GM21447 (cell line): ENCODE data around the gene FRAS1.
"Not testable (repeated sequence)": the region's sequence is repeated elsewhere in the genome, so short reads cannot be mapped to it uniquely, and the experiment has no call there.

Experiments used
- ATAC-seq: cut with Tn5 transposase; IDR thresholded peaks from one replicate; pipeline ENCODE4 v1.9.1; 2021; ENCODE audit not compliant: unreplicated experiment

Gene FRAS1, protein sequence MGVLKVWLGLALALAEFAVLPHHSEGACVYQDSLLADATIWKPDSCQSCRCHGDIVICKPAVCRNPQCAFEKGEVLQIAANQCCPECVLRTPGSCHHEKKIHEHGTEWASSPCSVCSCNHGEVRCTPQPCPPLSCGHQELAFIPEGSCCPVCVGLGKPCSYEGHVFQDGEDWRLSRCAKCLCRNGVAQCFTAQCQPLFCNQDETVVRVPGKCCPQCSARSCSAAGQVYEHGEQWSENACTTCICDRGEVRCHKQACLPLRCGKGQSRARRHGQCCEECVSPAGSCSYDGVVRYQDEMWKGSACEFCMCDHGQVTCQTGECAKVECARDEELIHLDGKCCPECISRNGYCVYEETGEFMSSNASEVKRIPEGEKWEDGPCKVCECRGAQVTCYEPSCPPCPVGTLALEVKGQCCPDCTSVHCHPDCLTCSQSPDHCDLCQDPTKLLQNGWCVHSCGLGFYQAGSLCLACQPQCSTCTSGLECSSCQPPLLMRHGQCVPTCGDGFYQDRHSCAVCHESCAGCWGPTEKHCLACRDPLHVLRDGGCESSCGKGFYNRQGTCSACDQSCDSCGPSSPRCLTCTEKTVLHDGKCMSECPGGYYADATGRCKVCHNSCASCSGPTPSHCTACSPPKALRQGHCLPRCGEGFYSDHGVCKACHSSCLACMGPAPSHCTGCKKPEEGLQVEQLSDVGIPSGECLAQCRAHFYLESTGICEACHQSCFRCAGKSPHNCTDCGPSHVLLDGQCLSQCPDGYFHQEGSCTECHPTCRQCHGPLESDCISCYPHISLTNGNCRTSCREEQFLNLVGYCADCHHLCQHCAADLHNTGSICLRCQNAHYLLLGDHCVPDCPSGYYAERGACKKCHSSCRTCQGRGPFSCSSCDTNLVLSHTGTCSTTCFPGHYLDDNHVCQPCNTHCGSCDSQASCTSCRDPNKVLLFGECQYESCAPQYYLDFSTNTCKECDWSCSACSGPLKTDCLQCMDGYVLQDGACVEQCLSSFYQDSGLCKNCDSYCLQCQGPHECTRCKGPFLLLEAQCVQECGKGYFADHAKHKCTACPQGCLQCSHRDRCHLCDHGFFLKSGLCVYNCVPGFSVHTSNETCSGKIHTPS (N-terminal part only)

DNA sequence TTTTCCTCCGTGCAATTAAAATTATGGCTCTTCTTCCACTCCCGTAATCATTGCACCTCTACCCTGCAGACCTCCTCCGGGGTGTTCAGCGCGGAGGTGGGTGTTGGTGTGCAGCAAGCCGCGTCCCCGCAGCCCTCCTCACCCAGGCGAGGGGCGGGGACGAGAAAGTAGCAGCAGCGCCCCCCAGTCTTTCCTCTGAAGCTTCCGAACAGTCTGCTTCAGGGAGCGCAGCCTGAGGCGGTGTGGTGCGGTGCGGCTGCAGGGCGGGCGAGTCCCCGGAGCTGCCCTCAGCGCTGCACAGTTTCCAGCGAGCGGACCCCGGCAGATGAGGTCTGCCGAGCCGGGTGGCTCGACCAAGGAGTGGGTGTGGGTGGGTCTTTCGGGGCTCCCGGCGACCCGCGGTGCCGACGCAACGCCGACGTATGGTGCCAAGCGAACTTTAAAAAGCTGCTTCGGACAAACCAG is at the start of gene FRAS1:
TSS of gene FRAS1 (plus strand) at position 189 of the 465 bp plus-strand sequence. CDS start 687 bp downstream, outside the sequence.
- peak; percentile 27 for ATAC-seq

DNA sequence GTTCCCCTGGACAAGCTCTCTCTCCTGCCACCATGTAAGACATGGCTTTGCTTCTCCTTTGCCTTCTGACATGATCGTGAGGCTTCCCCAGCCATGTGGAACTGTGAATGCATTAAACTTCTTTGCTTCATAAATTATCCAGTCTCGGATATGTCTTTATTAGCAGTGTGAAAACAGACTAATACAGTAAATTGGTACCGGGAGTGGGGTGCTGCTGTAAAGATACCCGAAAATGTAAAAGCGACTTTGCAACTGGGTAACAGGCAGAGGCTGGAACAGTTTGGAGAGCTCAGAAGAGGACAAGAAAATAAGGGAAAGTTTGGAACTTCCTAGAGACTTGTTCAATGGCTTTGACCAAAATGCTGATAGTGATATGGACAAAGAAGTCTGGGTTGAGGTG is 46.1 kb upstream of the FRAS1 start:
- ATAC-seq: not testable (repeated sequence)

DNA sequence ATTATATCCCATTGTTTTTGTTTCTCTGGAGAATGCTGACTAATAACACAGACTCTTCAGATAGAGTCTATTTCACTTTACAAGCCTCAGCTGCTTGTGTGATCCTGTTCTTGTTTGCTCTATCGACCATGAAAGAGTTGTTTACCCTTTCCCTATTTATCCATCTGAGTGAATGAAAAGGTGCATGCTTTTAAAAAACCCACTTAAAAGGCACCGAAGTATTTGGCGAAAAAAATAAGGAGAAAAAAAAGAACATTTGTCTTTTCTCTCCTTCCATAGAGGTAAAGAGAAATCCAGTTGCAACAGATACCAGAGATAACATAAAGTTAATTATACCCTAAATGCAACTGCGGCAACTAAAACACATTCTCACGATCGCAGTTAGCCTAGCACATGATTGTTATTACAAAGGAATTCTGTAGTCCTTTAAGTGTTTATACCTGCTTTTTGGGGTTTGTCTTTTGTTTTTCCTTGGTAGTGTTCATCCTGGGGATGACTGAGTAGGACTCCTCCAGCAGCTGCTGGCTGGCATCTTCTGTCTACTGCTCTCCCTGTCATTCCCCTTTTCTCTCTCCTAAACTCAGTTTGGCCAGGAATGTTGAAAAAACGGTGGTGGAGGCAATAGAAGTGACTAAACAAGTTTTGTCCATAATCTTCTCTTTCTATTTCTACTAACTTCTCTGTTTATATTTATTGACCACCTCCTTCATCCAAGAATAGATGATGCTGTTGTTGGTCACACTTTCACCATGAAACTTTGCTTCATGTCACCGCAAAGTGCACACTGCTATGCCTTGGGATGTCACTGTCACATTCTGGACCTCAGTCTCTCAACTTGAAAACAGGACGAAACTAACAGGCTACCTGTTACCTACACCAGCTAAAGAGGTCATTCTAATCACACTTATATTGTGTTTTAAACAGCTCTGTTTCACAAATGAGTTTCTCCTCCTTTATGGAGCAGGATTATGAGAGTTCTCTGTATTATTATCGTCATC is 41.9 kb upstream of the FRAS1 start:
- no peak for ATAC-seq

DNA sequence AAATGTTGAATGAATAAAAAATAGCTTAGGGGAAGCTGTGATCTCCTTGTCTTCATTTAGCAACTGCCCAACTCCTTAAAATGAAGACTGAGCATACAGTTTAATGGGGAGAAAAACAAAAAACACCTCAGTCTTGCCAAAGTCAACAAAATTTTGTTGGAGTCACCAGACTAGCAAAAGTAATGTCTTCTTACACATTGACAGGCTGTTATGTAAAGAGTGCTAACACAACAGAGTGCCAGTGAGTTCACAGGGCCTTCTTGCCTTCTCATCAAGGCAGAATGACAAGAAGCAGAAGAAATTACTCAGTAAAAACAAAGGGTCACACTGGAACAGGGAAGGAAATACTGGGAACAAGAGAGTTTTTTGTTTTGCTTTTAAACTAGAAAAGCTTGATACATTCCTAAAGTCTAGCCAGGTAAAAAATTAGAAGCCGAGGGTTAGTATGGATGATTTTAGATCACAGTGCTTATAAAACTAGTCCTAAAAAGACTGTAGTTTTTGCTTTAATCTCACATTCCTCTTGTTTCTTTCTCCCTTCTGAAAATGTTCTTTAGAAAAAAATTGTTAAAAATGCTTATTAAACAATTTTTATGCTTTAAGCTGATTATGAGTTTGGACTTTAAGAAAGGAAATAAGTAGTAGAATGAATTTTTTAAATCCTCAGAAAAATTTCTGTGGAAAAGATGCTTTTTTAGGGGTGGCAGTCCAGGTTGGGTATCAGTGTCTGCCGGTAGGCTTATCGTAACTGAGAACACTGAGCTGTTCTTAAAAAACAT is 38.7 kb upstream of the FRAS1 start:
- no peak for ATAC-seq

DNA sequence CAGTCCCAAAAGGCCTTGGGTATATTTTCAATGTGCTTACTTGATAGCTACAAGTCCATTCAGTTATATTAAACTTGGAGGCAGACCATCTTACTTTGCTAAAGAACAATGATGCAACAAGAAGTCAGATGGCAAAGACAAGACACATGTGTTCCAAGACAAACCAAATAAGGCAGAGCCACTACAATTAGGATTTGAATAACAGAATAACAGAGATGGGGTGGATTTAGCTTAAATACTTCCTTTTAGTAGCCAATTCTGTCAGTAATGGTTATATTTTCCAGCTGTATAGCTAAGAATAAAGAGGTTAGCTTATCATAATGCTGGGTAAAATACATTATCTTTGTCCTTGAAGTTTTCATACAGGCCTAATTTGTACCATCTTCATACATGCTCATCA is 37.7 kb upstream of the FRAS1 start:
- ATAC-seq: no peak

DNA sequence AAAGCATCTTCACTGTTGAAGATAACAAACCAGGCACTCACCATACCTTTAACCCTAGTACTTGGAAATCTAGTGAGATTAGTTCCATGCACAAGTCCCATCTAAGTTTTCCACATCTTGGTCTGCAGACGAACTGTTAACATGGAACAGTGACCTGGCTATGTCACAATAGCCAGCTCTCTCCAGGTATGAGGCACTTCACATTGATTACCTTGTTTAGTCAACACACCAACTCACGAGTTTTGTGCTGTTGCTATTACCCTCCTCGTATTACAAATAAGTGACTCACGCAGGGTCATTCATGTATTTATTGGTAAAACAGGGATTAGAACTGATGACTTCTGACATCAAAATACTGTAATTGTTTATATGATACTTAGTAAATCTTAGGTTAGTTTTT is 36.4 kb upstream of the FRAS1 start:
- ATAC-seq: no peak

DNA sequence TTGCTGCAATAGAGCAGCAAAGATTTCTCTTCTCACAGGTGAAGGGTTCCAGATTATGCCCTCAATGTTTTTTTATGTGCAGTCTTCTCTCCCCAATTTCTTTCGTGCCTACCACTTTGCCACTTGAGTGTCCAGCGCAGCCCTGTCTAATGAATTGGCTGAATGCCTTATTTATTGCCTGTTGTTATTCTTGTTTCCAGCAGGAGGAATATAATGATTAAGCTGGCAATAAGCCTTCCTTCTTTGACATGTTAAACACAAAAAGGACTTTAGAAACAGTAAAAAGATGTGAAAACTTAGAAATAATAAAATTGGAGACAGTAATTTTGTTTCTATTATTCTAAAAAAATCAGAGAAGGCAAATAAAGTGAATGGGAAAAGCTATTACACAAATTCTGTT is 34.6 kb upstream of the FRAS1 start:
- ATAC-seq: no peak

DNA sequence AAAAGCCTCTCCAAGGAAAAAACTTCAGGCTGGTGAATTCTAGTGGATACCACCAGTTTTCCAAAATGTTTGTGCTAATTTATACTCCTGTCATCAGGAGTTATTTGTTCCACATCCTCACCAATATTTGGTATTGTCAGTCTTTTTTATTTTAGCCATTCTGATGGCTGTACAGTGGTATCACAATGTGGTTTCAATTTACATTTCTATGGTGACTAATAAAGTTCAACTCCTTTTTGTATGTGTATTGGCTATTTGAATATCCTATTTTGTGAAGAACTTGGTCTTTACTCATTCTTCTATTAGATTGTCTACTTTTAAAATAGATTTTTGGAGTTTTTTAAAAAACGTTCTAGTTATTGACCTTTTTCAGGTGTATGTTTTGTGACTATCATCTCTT is 33.0 kb upstream of the FRAS1 start:
- no peak for ATAC-seq

DNA sequence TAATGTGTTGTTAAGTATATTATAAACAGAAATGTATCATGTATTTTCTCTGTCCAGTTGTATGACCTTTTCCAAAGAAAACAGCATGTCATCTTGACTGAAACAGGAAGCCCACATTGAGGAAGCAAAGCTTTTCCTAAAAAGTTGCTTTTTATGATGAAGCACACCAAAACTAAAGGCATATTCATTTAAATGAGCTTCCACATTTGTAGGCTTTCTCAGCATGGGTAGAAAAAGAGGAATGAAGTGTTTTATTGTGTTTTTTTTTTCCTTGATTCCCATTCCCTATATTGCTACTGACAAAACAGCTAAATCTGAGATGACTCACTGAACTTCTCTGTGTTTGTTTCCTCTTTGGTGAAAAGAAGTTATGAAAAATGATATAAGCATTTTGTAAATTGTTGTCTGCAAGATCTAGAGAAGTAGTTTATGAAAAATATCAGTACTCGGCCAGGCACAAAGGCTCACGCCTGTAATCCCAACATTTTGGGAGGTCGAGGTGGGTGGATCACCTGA is 32.5 kb upstream of the FRAS1 start:
- no peak for ATAC-seq

DNA sequence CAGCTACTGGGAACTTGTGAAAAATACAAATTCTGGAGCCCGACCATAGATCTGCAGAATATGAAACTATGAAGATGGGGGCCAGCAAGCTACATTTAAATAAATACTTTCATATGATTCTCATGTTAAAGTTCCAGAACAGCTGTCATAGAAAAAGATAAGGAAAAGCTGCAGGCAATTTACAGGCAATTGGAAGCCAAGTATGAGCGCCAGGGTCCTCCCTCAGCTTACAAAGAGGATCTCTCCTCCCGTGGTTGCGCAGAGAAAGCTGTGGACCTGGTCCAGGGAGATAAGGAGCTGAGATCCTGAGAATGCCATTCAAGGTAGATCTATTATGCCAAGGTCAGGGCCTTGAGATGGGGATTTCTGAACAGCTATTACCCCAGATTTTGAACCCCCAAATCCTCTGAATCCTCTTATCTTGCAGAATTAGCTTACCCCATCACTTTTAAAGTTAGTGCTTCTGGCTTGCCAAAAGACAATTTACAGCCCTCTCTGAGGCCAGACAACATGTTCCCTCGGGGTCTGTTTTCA is 25.6 kb upstream of the FRAS1 start:
- ATAC-seq: no peak

DNA sequence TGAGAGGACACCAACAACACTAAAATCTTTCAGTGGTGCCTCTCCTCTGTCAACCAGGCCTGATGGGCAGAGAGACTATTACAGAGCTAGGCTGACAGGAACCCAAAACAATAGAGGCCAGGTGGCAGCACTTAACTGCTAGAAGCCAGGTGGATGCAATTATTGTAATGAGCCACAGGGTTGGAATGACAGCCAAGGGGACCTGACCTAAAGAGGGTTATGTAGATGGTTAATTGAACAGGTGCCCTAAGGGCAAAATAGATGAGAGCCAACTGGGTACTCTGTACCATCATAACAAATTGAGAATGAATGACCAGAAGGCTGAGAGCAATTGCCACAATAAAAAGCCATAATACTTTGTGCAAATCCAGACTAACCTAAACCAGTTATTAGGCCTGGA is 24.7 kb upstream of the FRAS1 start:
- ATAC-seq: no peak

DNA sequence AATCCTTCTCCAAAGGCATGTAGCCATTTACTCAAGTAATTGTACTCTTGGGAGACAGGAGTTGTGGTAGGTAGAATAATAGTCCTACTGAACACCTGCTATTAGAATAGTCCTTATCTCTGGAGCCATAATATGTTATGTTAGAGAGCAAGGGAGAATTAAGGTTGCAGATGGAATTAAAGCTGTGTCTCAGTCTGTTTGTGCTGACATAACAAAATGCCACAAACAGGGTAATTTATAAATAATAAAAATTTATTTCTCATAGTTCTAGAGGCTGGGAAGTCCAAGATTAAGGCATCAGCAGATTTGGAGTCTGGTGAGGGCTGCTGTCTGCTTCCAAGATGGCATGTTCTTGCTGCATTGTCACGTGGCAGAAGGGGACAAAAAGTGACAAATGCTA is 24.2 kb upstream of the FRAS1 start:
- no peak for ATAC-seq

DNA sequence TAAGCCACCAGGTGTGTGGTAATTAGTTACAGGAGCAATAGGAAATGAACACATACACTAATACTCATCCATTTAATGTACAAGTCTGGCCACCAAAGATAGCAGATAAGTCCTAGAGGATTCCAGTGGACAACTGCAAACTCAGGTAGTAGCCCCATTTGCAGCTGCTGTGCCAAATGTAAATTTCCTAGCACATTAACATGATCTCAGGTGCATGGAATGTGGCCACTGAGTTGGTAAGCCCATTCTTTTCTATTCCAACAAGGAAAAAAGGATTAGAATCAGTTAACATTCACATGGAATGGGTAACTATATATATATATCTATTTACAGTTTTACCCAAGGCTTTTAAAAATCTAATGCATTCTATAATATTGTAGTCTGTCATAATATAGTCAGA is 23.3 kb upstream of the FRAS1 start:
- no peak for ATAC-seq

DNA sequence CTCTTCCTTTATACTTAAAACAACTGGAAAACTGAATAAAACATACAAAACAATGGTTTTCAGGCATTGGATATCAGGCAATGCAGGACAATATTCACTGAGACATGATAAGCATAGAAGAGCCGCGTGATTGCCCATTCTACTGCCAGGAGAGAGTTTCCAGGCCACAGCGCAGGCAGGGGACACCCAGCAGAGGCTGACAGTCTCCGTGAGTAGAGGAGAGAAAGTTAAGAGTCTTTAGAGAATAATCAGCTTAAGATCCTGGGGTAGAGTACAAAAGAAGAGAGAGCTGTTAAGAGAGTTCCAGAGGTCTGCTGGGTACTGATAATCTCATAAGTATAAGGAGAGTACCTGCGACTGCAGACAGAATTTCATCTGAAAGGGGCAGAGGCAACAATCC is 18.4 kb upstream of the FRAS1 start:
- ATAC-seq: no peak

DNA sequence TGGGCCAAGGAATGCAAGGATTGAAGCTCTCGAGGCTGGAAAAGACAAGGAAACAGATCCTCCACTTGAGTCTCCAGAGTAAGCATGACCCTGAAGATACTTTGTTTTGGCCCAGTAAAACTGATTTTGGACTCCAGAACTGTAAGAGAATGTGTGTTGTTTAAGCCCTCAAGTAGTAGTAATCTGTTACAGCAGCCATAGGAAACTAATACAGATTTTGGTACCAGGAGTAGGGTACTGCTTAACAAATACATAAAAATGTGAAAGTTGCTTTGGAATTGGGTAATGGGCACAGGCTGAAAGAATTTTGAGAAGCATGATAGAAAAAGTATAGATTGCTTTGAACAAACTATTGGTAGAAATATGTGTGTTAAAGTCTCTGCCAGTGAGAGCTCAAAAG is 17.4 kb upstream of the FRAS1 start:
- no peak for ATAC-seq

DNA sequence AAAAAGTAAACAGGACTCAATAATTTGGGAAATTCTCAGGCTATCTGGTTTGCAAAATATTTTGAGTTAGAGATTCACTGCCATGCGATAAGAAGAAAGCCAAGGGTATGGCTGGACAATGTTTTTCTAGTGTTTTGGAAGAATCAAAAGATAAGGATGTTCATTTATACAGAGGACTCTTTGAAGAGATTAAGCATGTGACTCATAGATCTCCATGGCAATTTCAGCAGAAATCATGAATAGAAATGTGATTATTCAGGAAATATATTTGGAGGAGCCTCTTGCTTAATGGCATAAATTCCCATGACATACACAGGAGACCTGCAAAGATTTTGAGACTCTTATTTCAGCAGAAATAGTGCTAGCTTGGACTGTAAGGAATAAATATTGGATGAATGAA is 16.7 kb upstream of the FRAS1 start:
- ATAC-seq: no peak

DNA sequence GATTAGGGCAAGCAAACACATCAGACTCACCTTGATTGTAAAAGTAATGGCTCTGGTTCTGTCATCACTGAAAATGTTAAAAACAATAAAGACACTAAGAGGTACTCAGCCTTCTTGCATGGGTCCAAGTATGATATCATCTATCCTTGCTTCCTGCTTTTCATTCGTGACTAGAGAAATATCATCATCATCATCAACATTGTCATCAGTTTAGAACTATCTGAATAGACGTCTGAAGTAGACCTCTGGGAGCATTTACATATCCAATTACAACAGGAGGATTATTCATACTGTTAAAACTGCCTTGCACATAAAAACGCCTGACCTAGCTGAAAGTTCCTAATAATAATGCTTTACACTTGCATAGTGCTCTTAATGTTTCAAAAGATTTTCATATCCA is 9.8 kb upstream of the FRAS1 start:
- no peak for ATAC-seq

DNA sequence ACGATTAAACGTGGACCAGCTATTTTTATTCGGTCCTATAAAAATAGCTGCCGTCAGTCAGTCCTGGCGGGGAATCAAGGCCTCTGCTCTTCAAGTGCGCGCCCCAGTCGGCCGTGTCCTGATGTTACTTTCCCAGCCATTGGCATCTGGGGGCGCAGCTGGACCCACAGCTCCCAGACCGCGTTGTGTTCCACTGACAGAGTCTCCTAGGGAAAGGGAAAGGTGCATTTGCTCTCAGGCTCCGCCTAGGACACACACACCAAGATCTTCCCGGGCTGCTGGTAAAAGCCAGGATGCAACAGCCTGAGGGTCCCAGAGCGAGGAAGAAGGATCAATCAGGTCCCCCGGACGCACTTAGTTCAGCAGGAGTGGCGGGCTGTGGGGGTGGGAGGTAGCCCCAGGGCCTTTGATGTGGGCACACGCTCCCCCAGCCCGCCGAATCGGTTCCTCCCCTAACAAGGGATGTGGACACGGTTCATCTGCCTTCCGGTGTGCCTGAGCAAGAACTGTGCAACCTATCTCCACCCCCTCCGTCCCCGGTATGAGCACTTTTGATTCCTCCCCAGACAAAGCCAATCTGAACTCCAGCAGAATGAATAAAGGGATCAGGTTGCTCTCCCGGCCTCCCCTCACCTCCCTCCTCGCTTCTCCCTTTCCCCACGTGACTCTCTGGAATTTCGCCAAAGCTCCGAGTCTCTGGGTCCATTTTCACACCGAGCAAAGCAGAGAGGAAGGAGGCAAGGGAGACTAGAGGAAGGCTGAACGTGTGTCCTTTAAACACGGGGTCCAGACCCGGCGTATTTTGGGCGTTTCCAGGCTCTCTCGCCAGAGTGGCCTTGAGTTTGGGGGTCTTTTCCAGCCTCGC is 626 bp upstream of the FRAS1 start:
- peak; percentile 72 for ATAC-seq
